ENCODE results near the gene PALM2AKAP2.

DNA sequence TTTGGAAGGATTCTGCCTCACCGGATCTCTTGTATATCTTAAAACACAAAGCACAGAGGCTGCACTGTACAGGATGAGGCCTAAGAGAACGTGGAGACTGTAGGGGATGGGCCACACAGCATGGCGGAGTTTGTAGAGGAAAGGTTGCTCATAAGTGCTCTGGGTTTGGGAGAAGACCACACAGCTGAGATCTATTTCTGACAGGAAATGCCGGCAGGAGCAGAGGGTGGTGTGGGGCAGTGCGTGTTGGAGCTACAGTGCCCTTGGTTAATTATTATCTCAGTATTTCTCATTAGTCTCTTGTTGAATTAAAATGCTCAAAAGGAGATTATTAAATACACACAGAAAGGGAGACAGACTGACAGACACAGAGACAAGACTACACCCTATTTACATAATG is 9.6 kb downstream of the PALM2AKAP2 start:
- TF ChIP-seq, protein P1, sequence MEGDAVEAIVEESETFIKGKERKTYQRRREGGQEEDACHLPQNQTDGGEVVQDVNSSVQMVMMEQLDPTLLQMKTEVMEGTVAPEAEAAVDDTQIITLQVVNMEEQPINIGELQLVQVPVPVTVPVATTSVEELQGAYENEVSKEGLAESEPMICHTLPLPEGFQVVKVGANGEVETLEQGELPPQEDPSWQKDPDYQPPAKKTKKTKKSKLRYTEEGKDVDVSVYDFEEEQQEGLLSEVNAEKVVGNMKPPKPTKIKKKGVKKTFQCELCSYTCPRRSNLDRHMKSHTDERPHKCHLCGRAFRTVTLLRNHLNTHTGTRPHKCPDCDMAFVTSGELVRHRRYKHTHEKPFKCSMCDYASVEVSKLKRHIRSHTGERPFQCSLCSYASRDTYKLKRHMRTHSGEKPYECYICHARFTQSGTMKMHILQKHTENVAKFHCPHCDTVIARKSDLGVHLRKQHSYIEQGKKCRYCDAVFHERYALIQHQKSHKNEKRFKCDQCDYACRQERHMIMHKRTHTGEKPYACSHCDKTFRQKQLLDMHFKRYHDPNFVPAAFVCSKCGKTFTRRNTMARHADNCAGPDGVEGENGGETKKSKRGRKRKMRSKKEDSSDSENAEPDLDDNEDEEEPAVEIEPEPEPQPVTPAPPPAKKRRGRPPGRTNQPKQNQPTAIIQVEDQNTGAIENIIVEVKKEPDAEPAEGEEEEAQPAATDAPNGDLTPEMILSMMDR (IDR thresholded peaks at IDR 0.05; ENCODE audit: extremely low read depth in 1 of 2, insufficient read depth in 1 of 2, low read depth in 1 of 2, low read length in 2 of 2), result no peak
- TF ChIP-seq EZH2 (IDR thresholded peaks at IDR 0.05; ENCODE audit: borderline replicate concordance, low read depth, low read length, severe bottlenecking) (no peak), POLR2AphosphoS5 (IDR thresholded peaks at IDR 0.05; ENCODE audit: insufficient read depth, low read depth, low read length) (no peak), POLR2A (IDR thresholded peaks at IDR 0.05; ENCODE audit: low read depth, low read length) (no peak)
- TF ChIP-seq, protein P2, sequence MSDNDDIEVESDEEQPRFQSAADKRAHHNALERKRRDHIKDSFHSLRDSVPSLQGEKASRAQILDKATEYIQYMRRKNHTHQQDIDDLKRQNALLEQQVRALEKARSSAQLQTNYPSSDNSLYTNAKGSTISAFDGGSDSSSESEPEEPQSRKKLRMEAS (IDR thresholded peaks at IDR 0.05; ENCODE audit: insufficient read depth, insufficient read length), result no peak
